HUDEP-2 (cell line): ENCODE measurements around the gene GAST.
"Not testable (repeated sequence)": the region's sequence is repeated elsewhere in the genome, so short reads cannot be mapped to it uniquely, and the experiment has no call there.

Experiments used
- DNase-seq, 76 experiments: peaks; one replicate each; lab custom pipeline; 2025; ENCODE audit not compliant: unreplicated experiment in 76 of 76; lab: John Stamatoyannopoulos, UW

Gene GAST

GRCh38 chr17:41682631-41683030, 29.5 kb upstream of the GAST start:
- no peak for DNase-seq

- no peak for DNase-seq
These were observed 28.6 kb upstream of the GAST start for GRCh38 chr17:41683441-41684007.

GRCh38 chr17:41684035-41684434, 28.1 kb upstream of the GAST start:
- no peak for DNase-seq

- DNase-seq = not testable (repeated sequence)
These were observed 26.4 kb upstream of the GAST start for GRCh38 chr17:41685753-41686152.

GRCh38 chr17:41686281-41686680, 25.9 kb upstream of the GAST start:
- no peak for DNase-seq

GRCh38 chr17:41687828-41688640, 24.1 kb upstream of the GAST start:
- DNase-seq = peak in 66 of 76 experiments; percentile 12 to 85 (median 54)

- peak; percentile 71 to 100 (median 99) for DNase-seq
These were observed 23.3 kb upstream of the GAST start, which contains the start of gene EIF1 for GRCh38 chr17:41688641-41689496. EIF1 (plus strand) TSS chr17:41688885; CDS start chr17:41689039, 154 bp downstream.

- DNase-seq = peak in 53 of 76 experiments; percentile 10 to 70 (median 44)
These were observed 22.4 kb upstream of the GAST start for GRCh38 chr17:41689497-41690299.

- DNase-seq = no peak
These were observed 21.6 kb upstream of the GAST start for GRCh38 chr17:41690497-41690896.

- DNase-seq = no peak
These were observed 20.9 kb upstream of the GAST start for GRCh38 chr17:41691031-41691777.

- peak in 3 of 76 experiments; percentile 5 to 13 (median 13) for DNase-seq
These were observed 19.2 kb upstream of the GAST start for GRCh38 chr17:41692722-41693521.

DNA sequence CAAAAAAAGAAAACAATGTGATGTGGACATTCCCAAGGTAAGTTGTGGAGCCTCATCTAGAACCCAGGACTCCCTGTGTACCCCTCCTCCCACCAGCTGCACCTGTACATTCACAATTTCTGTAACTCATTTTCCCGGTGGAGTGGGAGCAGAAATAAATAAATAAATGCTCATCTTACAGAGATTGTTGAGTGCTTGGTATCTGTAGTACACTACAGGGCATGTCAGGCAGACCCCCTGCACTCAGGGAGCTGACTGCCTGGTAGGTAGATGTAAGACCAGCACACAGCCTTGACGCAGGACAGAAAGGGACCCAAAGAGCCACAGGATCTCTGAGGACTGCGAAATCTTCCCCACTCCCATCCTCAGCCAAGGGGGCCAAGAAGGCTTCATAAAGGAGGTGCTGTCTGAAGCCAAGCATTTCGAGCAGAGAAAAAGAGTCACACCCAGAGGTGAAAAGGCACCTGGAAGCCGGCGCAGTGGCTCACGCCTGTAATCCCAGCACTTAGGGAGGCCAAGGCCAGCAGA, 16.9 kb upstream of the GAST start:
- DNase-seq = no peak

DNA sequence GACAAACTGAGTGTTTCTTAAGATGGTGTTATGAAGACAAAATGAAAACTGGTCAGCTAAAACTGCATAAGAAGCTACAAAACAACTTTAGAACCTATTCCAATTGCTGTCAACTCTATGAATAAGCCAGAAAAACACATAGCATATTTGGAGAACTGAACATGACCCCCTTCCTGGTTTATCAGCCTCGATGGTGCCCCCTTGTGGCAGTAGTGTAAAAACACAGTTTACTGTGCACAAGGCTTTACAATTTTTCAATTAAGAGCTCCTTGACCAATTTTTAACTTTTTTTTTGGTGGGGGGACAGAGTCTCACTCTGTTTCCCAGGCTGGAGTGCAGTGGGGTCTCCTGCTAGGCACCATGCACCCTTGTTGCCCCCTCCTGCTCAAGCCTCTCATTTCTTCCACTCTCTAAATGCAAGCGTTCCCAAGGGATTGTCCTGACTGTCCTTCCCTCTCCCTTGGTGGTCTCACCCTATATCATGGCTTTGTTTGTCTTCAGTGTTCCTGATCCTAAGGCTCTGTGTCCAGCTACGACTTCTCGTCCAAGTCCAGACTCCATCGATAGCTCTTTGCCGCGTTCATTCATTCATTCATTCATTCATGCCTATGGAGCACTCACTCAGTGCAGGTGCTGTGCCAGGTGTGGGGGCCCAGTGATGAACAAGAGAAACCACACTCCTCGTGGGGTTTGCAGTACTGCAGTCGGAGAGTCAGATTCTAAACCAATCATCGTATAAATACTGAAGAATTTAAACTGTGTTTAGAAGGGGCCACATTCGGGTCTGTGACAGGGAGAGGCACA, 16.0 kb upstream of the GAST start:
- peak in 54 of 76 experiments; percentile 7 to 72 (median 51) for DNase-seq

- peak in 16 of 76 experiments; percentile 6 to 68 (median 26) for DNase-seq
These were observed 14.8 kb upstream of the GAST start for GRCh38 chr17:41697122-41697962.

- not testable (repeated sequence) for DNase-seq
These were observed 11.3 kb upstream of the GAST start for GRCh38 chr17:41700843-41701242.

DNA sequence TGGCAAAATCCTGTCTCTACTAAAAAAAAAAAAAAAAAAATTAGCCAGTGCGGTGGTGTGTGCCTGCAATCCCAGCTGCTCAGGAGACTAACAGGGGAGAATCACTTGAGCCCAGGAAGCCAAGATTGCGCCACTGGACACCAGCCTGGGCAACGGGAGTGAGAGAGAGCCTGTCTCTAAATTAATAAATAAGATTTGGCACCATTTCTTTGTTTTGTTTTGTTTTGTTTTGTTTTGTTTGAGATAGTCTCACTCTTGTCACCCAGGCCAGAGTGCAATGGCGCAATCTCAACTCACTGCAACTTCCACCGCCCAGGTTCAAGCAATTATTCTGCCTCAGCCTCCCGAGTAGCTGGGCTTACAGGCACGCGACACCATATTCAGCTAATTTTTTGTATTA, 9.4 kb upstream of the GAST start:
- no peak for DNase-seq
